Activated T-cell treated with anti-CD3 and anti-CD28 coated beads, Interleukin-2, amount 50 U/mL, for 48 hours (primary cell): ENCODE results near the gene LACTB.
"Not testable (repeated sequence)": the region's sequence is repeated elsewhere in the genome, so short reads cannot be mapped to it uniquely, and the experiment has no call there.

Source experiments
- DNase-seq, 2 experiments: peaks; one replicate each; pipeline ENCODE4 v3.0.0-alpha.2; 2020

The LACTB gene

GRCh38 chr15:63090887-63091286, 30.8 kb upstream of the LACTB start:
- no peak for DNase-seq

DNA sequence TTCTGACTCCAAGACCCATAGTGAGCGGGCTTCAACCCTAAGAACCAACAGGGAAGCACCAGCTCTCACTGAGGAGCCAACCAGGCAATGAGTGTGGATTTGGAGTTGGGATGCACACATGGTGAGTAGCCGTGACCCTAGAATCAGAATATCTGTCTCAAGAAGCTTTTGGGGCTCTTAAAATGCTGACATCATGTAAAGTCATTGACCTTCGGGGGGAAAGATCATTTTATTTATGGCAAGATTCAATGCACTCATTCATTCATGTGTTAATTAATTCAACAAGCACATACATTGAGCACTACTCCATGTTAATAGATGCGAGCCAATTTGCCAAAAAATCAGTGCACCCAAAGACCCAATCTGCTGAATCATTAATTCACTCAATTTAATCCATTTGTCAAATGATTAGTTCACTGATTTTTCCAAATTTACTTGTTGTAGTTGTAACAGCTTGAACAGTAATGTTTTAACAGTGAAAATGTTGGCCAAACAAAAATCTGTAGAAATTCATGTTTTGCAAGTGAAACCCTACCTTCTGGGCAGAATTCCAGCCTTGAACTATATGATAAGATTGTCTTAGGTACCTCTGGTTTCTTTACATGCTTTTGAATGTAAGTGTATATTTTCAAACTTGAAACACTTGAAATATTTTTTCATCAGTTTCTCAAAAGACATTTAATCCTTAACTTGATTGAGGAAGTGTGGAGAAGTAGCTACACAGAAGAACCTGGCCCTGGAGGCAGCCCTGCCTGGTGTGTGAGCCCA, 29.8 kb upstream of the LACTB start:
- DNase-seq = no peak

DNA sequence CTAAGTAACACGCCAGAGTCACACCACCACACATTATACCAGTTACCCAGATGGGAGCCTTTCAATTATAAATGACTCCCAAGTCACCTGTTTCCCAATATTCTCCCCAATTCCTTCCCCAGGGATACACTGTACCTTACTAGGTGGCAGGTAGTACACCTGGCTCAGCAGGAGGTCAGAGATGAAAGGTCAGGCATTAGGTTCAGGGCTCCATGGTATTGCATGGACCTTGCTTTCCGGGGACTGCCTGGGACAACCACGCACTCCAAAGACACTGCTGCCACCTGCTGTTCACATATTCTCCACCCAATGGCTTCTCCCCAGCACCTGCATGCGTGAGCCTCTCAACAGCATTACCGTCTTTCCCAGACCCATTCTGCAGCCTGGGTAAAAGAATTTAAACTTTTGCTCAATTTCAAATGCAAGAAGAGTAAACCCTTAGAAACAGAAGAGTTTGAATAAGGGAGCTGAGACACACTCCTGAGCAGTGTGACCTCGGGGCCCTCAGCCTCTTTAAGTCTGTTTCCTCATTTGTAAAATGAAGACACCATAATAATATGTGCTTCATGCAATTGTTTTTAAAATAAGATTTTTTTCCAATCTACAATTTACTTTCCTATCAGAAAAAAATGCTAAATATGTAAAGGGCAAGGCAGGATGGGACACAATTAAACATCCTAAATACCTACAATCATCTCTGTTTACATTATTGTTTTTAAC, 28.0 kb upstream of the LACTB start:
- peak; percentile 78 to 82 for DNase-seq

- DNase-seq = no peak
Observed at GRCh38 chr15:63094495-63094931, 27.1 kb upstream of the LACTB start.

GRCh38 chr15:63096178-63096577, 25.5 kb upstream of the LACTB start:
- no peak for DNase-seq

GRCh38 chr15:63098901-63099300, 22.8 kb upstream of the LACTB start:
- DNase-seq = not testable (repeated sequence)

GRCh38 chr15:63099581-63099980, 22.1 kb upstream of the LACTB start:
- DNase-seq = not testable (repeated sequence)

- no peak for DNase-seq
Observed at GRCh38 chr15:63103416-63103815, 18.2 kb upstream of the LACTB start.

GRCh38 chr15:63104727-63105126, 16.9 kb upstream of the LACTB start:
- no peak for DNase-seq

DNA sequence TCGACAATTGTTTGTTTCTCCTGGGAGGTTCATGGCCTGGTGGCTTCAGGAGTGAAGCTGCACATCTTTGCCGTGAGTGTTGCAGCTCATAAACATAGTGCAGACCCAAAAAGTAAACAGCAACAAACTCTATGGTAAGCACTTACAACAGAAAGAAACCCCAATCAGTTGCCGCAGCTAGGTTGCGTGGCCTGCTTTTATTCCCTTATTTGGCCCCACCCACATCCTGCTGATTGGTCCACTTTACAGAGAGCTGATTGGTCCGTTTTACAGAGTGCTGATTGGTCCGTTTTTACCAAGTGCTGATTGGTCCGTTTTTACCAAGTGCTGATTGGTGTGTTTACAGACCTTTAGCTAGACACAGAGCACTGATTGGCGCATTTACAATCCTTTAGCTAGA, 16.3 kb upstream of the LACTB start:
- not testable (repeated sequence) for DNase-seq

GRCh38 chr15:63107895-63108546, 13.6 kb upstream of the LACTB start:
- DNase-seq = no peak

DNA sequence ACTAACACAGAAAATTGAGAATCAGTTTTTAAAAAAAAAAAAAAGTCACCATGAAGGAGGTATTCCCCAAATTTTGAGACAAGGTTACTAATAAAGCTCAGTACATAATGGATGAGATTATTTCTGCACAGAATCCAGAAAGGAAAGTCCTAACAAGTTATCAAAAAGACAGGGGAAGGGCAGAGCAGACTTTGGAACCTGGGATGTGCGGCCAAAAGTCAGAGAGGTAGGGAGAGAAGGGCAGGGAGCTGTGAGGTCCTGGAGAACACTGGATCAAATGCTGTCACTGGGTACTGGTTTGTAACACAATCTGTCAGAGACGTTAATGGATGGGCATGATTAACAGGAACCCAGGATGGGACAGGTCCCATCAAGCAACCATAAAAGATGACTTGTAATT, 12.2 kb upstream of the LACTB start:
- no peak for DNase-seq

DNA sequence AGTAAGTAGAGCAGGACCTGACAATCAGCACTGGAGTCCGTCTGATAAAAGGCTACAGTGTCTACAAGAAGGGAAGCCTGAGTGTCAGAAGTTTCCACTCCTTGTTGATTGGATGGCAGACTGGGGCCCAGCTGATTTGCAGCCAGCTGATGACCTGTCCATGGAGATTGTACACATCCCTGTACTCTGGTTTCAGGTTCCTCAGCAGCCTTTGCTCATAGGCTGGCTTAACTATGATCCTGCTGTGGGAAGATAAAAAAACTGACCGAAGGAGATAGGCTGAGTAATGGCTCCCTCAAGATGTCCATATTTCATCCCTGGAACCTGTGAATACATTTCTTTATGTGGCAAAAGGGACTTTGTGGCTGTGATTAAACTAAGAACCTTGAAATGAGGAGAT, 11.7 kb upstream of the LACTB start:
- no peak for DNase-seq

DNA sequence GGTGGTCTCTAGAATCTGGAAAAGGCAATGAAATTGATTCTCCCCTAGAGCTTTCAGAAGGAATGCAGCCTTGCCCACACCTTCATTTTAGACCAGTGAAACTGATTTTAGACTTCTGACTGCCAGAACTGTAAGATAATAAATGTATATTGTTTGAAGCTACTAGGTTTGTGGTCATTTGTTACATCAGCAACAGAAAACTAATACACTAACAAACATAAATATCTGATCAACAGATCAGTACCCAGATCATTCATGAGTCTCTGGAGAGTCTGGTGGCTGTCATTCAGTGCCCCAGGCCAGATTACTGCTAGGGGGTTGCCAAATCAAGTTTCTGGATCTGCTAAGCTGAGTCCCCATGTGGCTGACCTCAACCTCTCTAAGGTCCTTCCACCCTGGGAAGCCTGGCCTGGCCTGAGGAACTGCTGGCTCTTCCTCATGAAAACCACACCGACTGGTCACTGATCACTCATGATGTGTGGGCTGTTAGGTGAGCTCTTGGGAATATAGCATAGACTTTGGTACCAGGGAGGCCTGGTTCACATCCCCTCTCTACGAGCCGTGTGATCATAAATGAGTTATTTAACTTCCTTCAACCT, 11.1 kb upstream of the LACTB start:
- no peak for DNase-seq

DNA sequence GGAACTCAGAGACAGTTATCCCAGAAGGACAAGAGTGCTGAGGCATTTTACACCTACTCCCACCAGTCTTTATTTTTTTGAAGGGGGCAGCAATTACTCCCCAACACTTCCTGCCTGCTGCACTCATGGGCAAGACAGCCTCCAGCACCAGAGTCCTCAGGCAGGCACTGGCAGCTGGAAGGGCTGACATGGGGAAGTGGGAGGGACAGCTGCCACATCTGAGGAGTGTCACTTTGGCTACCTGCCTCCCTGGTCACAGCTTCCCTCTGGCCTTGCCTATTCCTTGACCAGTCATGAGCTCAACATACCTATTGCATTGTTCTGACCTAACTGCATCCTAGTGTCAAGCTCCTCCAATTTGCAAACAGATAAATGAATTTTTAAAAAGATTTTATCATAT, 10.2 kb upstream of the LACTB start:
- DNase-seq = no peak

DNA sequence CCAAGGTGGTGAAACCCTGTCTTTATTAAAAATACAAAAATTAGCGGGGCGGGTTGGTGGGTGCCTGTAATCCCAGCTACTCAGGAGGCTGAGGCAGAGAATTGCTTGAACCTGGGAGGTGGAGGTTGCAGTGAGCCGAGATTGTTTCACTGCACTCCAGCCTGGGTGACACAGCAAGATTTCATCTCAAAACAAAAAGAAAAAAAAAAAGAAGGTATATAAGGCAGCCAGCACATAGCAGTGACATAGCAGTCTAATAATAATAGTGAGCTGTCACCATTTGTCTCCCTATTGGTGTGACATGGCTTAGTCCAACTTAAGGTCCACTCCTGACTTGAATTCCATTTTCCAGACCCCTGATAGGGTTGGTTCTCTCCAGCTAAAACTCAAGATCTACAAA, 8.8 kb upstream of the LACTB start:
- no peak for DNase-seq

DNA sequence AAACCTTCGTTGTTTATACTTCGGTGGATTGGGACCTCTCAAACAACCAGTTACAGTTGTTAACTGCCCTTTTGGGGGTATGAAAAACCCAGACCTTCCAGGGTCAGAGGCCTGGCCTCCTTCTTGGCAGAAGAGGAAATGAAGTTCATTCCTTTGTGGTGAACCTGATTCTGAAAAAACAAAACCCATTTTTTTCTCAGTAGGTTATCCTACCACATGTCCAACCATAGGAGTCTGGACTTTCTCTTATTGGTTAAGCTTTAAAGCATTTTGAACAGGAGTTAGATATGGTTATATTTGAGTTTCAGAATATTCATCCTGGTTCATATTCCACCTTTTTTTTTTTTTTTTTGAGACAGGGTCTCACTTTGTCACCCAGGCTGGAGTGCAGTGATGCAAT, 7.2 kb upstream of the LACTB start:
- DNase-seq = no peak

- DNase-seq = no peak
Observed at GRCh38 chr15:63118854-63119253, 2.8 kb upstream of the LACTB start.

- peak; percentile 97 to 98 for DNase-seq
Observed at GRCh38 chr15:63122002-63122875, 578 bp downstream of the LACTB start.

DNA sequence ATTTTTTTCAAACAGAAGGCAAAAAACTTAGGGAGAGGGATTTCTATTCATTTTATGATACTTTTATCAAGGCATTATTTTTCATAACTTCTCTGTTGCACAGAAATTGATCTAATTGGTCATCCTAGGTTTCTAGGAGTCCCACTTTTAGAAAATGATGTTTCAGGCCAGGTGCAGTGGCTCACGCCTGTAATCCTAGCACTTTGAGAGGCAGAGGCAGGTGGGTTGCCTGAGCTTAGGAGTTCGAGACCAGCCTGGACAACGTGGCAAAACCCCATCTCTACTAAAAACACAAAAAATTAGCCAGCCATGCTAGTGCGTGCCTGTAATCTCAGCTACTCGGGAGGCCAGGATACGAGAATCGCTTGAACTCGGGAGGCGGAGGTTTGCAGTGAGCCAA, 2.8 kb downstream of the LACTB start:
- no peak for DNase-seq

DNA sequence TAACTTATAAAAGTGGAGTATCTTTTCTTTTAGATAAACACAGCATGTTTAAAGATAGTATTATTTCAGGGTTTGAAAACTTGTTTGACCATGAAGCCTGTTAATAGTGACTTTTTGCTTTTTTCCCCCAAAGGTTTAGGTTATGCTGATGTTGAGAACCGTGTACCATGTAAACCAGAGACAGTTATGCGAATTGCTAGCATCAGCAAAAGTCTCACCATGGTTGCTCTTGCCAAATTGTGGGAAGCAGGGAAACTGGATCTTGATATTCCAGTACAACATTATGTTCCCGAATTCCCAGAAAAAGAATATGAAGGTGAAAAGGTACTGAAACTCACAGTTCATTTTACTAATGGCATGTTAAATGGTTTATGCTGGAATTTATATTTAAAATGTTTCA, 5.1 kb downstream of the LACTB start:
- no peak for DNase-seq

DNA sequence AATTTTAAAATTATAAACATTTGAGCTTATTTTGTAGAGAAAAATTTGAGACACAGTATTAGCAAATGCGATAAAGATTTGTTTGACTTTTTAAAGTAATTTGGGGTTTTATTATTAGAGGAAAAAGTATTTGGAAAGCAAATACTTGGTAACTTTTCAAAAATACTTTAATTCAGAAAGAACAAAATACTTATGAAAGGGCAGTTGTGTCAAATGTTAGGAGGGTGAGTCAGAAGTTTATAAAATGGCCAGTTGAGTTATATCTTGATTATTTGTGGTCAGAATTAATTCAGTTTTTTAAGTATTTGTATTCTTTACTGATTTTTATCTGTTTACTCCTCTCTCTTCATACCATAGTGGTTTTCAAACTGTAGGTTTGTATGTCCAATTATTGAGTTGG, 12.1 kb downstream of the LACTB start:
- DNase-seq = no peak
